HG03045 (cell line): ENCODE data around the gene ARL9.
"Not testable (repeated sequence)": the region's sequence is repeated elsewhere in the genome, so short reads cannot be mapped to it uniquely, and the experiment has no call there.

Experiments
- ATAC-seq: cut with Tn5 transposase; IDR thresholded peaks from one replicate; pipeline ENCODE4 v1.9.1; 2021; ENCODE audit warnings: mild to moderate bottlenecking, moderate library complexity; ENCODE audit not compliant: unreplicated experiment

ARL9 gene, protein sequence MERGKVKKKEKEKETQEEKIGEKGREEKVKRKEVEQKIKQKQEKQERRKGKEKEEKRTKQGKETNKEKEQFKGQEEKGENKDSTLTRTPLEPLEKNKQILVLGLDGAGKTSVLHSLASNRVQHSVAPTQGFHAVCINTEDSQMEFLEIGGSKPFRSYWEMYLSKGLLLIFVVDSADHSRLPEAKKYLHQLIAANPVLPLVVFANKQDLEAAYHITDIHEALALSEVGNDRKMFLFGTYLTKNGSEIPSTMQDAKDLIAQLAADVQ

DNA sequence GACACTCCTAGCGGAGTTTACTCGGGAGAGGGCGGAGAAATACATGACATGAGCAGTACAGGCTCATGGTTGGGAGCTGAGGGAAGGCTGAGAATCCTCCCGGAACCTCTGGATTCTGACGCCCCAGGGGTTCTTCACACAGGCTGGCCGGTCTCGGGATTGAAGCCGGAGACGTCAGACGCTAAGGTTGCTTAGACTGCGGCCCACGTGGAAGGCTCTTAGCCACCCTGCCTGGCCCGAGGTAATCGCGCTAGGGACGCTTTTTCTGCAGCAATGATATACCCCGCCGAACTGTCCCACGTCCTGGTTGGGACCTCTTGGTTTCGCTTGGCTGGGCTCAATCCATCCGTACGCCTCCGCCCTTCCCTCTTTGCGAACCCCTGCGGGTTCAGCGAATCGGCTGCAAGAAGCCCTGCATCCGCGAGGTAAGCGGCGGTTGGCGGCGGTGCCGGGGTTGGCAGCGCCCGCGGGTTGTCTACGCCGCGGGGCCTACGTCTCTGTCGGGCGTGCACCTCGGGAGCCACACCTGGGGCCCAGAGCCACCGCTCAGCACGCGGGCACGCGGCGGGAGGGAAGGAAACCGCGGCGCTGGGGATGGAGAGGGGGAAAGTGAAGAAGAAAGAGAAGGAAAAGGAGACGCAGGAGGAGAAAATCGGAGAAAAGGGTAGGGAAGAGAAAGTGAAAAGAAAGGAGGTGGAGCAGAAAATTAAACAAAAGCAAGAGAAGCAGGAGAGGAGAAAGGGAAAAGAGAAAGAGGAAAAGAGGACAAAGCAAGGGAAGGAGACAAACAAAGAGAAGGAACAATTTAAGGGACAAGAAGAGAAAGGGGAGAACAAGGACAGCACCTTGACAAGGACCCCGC is at the start of gene ARL9:
TSS of gene ARL9 (plus strand) at position 523 of the 862 bp plus-strand sequence. CDS start at position 595, 72 bp downstream.
- ATAC-seq: no peak

DNA sequence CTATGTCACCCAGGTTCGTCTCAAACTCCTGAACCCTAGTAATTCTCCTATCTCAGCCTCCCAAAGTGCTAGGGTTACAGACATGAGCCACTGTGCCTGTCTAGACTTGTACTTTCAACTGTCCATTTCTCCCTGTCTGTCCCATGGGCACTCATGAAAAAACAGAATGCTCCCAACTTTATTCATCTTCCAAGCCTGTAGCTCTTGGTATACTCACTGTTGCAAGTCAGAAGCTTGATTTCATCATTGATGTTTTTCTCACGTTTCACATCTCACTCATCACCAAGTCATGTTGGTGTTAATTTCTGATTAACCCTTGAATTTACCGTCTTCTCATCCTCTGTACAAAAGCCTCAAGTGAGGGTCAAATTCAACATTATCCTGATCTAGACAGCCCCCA is 45.5 kb upstream of the ARL9 start:
- no peak for ATAC-seq

DNA sequence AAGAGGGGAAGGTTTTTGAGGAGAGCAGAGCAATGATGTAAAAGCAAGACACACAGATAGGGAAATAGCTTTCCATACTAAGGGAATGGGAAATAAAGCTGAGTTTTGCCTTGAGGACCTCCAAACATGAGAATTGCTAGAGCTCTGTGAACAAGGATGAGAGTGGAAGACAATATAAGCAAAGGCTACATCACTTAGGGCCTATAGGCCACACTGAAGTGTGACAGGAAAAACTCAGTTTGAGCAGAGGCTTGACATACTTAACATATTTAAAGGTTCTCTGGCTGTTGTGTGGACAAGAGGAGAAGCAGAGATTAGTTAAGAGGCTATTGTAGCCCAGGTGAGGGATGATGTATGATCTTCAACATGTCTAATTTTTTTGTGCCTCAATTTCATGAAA is 43.4 kb upstream of the ARL9 start:
- no peak for ATAC-seq

DNA sequence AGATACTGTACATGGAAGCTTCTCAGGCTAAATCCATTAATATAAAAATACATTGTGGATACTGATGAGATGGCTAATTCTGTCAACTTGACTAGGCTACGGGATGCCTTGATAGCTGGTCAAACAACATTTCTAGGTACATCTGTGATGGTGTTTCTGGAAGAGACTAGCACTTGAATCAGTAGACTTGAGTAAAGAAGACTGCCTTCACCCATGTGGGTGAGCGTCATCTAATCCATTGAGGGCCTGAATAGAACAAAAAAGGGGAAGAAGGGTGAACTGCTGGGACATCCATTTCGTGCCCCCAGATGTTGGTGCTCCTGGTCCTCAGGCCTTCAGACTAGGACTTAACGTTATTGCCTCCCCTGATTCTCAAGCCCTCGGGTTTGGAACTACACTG is 41.9 kb upstream of the ARL9 start:
- no peak for ATAC-seq

DNA sequence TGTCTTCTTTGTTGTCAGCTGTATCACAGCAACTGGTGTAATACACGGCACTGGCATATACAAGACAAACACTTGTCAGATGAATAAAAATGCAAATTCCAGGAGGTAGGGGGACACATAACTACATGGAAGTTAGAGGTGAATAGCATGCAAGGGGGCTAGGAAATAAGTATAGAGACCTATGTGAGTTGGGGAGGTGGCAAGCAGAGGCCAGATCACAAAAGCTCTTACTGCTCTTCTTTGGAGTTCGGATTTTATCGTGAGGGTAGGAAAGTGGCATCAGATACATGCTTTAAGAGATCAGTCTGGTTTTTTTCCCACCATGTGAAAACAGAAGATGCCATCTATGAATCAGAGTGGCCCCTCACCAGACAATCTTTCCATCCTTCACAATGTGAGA is 41.0 kb upstream of the ARL9 start:
- no peak for ATAC-seq

DNA sequence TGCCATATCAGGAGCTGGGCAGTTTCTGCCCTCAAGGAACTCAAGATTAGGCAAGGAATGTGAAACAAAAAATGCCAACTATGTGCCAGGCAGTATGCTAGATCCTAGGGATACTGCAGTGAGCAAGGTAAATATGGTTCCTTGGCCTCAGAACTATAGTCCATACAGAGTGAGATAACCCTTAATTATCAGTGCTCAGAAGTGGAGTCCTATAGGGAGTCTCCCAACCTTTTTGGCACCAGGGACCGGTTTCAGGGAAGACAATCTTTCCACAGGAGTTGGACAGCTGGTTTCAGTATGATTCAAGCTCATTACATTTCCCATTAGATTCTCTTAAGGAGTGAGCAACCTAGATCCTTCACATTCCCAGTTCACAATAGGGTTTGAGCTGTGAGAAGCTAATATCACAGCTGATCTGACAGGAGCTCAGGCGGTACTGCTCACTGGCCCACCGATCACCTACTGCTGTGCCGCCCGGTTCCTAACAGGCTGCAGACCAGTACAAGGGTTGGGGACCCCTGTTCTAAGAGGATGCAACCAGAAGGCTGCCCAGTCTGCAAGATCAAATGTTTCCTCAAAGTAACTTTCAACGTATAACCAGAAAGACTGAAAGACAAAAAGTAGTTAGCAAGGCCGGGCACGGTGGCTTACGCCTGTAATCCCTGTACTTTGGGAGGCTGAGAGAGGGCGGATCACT is 39.8 kb upstream of the ARL9 start:
- ATAC-seq: no peak

DNA sequence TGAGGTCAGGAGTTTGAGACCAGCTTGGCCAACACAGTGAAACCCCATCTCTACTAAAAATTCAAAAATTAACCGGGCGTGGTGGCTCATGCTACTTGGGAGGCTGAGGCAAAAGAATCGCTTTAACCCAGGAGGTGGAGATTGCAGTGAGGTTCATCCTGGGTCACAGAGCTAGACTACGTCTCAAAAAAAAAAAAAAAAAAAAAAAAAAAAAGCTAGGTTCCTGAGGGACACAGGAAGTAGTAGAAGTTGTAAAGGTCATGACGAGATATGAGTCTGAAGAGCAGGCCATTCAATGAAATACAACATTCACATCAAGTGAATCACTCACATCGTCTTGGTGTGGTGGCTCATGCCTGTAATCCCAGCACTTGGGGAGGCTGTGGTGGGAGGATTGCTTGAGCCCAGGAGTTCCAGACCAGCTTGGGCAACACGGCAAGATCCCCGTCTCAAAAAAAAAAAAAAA is 39.3 kb upstream of the ARL9 start:
- ATAC-seq: not testable (repeated sequence)

DNA sequence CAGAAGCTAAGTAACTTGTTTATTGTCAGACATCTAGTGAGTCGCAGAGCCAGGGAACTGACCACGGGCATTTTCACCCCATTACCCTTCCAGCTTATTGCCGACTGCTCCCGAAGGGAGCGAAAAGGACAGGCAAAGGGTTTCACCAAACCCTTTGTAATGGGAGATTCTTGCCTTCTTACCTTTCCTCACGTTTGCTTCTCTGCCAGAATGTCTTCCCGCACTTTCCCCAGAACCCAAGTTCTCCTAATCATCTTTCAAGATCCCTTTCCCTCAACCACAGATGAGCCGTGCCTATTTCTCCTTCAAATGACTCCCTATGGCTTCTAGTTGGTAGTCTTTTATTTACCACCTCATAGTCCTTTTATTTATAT is 38.7 kb upstream of the ARL9 start:
- no peak for ATAC-seq

DNA sequence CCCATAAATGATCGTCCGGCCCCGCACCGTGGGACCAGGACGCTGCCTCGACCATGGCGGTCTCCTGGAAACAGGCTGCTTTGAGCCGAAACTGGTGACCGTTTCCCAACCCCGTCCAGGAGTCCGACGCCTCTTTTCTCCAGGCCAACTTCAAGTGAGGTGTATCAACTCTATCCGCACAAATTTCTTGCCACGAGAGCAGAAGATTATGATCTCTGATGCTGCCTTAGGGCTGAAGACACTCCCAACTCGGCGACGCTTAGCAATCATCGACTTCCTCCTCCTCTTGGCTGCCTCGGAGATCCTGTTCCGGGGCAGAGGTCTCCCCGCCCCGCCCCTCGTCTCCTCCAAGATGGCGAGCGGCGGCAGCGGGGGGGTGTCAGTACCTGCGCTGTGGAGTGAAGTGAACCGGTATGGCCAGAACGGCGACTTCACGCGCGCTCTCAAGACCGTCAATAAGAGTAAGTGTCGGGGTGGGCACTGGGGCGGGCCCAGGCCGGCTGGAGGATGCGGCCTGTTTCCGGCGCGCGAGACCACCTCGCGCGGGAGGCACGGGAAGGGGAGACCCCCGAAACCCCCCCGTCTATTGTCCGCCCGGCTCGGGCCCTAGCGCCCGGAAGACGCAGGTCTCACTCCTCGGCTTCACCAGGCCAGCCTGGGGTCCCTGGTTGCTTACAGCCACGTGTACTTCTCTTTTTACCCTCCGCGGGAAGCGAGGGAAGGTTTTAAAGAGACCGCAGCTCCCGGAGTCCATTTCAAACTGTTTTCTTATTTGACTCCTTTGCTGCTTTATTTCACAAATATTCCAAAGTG is 38.1 kb upstream of the ARL9 start, which contains the start of gene SRP72:
TSS of gene SRP72 (plus strand) at position 334 of the 813 bp plus-strand sequence. CDS start at position 353, 19 bp downstream.
- peak; percentile 93 for ATAC-seq

DNA sequence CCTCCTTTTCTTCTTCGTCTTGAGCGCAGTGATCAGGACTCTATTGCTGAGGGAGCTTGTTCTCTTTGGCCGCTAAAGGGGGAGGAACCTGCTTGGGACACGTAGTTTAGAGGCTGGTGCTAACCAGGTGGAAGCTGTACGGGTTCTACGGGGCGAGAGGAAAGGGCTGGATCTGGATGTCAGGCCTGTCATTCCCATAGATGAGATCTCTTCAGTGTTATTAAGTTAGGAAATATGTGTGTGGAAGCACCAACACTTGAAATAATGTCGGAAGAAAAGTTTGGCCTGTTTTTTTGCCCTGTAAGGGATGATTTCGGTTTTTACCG is 37.5 kb upstream of the ARL9 start:
- ATAC-seq: peak; percentile 58

DNA sequence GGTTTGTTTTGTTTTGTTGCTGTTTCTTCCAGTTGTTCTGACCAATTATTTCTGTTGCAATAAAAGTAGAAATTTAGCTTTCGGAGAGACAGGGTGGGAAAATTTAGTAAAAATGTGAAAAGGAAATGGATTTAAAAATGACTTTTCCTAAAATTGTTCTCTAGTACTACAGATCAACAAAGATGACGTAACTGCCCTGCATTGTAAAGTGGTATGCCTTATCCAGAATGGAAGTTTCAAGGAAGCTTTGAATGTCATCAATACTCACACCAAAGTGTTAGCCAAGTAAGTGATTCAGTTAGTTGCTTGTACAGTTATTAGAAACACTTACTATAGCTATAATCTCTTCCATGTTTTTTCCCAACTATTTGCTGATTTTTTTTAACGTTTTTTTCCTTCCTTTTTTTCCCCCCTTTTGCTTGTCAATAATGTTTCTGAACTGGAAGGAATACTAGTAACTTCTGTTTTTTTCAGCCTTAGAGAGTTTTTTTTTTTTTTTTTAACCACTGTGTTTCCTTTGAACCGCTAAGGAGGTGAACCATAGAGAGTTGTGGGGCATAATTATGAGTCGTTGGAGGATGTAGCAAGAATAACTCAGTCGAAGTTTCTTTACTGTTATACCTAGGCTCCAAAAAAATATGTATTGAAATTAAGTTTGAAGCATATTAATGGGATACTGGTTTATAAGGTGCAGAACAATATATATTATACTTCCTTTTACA is 35.9 kb upstream of the ARL9 start:
- no peak for ATAC-seq

DNA sequence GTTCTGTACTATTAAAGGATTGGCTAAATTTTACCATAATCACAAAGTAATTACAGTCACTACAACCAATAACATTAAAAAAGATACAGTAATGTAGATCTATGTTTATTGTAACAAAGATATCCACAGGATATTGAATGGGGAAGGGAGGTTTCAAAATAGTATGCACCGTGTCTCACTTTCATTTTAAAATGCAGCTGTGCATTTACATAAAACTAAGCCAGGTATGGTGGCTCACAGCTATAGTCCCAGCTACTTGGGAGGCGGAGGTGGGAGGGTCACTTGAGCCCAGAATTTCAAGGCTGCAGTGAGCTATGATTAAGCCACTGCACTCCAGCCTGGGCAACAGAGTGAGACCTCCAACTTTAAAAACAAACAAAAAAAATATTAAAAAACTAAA is 29.7 kb upstream of the ARL9 start:
- peak; percentile 83 for ATAC-seq

DNA sequence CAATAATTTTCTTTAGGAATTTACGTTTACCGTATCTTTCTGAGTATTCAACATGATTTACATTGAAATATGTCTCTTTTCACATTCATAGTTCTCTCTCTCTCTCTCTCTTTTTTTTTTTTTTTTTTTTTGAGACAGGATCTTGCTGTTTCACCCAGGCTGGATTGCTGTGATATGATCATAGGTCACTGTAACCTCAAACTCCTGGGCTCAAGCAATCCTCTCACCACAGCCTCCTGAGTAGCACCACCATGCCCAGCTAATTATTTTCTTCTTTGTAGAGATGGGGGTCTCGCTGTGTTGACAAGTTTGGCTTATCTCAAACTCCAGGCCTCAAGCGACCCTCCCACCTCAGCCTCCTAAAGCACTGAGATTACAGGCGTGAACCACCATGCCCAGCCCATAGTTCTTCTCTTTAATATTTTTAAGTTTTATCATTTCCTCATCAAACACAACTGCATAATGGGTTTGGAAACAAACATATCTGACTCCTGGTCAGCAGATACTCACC is 28.3 kb upstream of the ARL9 start:
- no peak for ATAC-seq

DNA sequence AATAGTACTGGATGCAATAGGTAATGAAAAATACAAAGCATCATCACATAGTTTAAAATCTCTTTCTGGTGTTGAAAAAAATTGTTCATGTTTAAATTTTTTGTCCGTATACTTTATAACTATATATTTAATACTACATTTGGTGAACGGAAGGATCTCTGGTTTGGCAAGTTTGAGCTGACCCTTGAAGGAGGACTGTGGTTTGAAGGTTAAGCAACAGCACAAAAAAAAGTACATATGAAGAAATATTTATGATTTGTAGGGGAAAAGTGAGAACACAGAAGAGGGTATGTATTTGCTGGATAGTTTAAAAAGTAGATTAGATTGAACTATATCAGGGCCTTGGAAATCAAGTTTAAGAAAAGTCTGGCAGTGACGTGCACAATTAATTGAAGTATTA is 24.9 kb upstream of the ARL9 start:
- ATAC-seq: no peak

DNA sequence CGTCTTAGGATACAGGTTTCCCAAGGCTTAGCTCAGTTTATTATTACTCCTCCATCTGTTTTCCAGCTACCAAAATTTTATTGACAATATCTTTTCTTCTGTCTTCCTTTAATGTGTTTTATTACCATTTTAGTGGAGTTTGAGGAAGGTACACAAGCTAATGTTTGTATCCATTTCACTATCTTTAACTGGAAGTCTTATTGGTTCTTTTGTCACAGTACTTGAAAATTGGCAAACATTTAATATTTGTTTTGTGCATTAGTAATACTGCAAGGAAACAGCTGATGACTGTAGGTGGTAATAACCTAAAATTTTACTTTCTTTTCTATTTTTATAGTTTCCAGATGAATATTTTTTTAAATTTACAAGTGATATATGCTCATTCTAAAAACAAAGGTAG is 9.3 kb upstream of the ARL9 start:
- ATAC-seq: no peak

DNA sequence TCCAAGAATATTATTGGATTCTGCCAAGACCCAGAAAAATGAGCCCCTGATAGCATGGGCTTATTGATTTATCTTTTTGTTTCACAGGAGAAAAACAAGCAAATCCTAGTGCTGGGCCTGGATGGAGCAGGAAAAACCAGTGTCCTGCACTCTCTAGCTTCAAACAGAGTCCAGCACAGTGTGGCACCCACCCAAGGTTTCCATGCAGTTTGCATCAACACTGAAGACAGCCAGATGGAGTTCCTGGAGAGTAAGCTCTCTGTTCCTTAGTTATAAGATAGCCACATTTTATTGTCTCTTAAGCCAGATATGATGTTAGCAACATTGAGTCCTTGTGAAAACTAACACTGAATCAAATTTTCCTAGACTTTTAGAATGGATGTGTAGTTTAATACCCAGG is 5.5 kb downstream of the ARL9 start:
- no peak for ATAC-seq

DNA sequence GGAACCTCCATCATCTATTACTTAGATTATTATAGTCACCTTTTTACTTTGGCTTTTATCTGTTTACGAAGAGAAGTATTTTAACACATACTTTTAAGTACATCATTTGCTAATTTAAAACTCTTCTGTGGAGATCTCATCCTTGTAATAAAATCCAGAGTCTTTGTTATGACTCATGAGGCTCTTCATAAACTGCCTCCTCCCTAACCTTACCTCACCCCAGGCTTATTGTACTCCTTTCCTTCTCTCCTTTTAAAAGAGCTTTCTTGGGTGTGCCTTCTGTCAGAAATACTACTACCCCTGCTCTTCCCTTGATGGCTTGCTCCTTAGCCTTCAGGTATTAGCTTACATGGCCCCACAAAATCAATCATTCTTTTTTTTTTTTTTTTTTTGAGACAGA is 6.6 kb downstream of the ARL9 start:
- no peak for ATAC-seq

DNA sequence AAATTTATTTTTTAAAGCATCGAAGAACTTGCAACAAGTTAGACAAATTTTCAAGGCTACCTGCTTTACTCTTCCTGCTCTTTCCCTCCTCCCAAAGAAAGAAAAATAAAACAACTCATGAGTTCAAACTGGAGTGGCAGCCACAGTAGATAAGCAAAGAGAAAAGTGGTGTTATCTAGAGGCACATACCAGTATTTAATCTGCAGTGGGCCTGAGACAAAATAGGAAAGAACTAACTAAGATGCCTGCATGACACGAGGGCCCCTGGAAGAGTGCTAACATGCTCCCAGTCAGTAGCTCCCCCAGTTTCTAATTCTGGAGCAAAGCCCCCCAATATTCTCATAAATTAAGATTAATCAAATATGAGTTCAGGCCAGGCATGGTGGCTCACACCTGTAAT is 7.9 kb downstream of the ARL9 start:
- ATAC-seq: no peak

DNA sequence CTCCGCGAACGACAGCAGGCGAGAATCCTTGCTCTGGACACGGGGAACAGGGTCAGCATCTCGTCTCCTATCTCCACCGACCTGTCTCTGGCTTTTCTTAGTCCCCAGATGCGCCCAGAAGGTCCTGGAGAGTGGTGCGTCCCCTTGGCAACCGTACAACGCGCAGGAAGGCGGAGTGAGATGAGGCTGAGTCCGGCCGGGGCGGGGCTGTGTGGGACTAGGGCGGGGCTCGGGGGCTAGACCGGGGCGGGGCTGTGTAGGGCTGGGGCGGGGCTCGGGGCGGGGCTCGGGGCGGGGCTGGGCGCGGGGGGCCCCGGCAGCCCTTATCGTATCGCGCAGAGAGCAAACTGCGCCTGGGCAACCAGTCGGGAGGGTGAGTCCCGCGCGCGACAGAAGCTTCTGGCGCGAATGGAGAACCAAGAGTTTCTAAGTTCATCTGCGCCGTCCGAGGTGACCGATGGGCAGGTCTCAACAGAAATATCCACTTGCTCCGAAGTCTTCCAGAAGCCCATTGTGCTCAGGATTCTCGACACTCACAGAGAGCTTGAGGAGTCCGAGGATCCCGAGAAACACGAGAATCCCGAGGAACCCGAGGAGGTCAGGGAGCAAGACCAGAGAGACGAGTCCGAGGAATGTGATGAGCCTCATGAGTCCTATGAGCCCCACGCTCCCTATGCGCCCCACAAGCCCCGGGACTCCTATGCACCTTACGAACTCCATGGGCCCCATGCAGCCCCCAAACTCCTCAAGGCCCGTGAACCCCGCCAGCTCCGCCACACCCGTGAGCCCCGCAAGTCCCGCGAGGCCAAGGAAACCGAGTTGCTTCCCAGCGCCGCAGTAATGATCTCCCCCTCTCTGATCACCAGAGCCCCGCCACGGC is 24.9 kb downstream of the ARL9 start:
- ATAC-seq: peak; percentile 96
